Activated CD8-positive, alpha-beta memory T cell treated with anti-CD3 and anti-CD28 coated beads for 36 hours (primary cell): ENCODE data around the gene RDH13. TPM values are rescaled to one million over a fixed set of nuclear protein-coding genes. Genes with fewer than 3 reads are reported as not detected.
"Not testable (repeated sequence)": the region's sequence is repeated elsewhere in the genome, so short reads cannot be mapped to it uniquely, and the experiment has no call there.

Experiments used
- CTCF ChIA-PET: fragments of 350-600 bp; sonication (Branson Sonifier 250); formaldehyde crosslinking; loops from one replicate; lab custom pipeline; 2021; ENCODE audit warnings: antibody characterized with exemption; lab: Charles Lee
- POLR2A ChIA-PET: fragments of 350-600 bp; sonication (Branson Sonifier 250); formaldehyde crosslinking; loops from one replicate; lab custom pipeline; 2021; ENCODE audit warnings: antibody characterized with exemption; lab: Charles Lee
- total RNA-seq, 2 experiments: library from RNA; stranded (reverse); gene quantifications; one replicate each; pipeline ENCODE4 v1.2.3, GENCODE V29; 2021

The RDH13 gene
- total RNA-seq, 2 experiments from 2014 or later = 23.3 TPM

DNA sequence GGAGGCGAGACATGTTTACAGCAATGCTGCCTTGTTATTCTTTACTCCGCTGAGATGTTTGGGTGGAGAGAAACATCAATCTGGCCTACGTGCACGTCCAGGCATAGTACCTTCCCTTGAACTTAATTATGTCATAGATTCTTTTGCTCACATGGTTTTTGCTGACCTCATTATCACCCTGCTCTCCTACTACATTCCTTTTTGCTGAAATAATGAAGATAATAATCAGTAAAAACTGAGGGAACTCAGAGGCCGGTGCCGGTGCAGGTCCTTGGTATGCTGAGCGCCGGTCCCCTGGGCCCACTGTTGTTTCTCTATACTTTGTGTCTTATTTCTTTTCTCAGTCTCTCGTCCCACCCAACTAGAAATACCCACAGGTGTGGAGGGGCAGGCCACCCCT is 2.7 kb downstream of the RDH13 start:
- POLR2A ChIA-PET, CTCF ChIA-PET: not testable (repeated sequence)

- ChIA-PET POLR2A (no interaction called here), CTCF (no interaction called here)
Observed at GRCh38 chr19:55058781-55059610, 4.0 kb downstream of the RDH13 start.

DNA sequence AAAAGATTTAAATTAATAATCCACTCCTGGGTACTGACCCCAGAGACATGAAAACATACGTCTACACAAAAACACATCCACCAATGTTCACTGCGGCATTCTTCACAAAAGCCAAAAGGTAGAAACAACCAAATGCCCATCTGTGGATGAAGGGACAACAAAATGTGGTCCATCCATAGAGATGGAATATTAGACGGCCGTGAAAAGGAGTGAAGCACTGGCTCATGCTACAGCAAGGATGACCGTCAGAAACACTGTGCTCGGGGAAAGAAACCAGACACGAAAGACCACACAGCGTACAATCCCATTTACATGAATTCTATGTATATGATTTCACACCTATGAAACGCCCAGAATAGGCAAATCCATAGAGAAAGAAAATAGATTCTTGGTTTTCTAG is 6.1 kb downstream of the RDH13 start:
- ChIA-PET CTCF (no interaction called here), POLR2A (no interaction called here)

GRCh38 chr19:55053735-55054134 is 9.2 kb downstream of the RDH13 start:
- CTCF ChIA-PET = no interaction called here
- POLR2A ChIA-PET = no interaction called here

DNA sequence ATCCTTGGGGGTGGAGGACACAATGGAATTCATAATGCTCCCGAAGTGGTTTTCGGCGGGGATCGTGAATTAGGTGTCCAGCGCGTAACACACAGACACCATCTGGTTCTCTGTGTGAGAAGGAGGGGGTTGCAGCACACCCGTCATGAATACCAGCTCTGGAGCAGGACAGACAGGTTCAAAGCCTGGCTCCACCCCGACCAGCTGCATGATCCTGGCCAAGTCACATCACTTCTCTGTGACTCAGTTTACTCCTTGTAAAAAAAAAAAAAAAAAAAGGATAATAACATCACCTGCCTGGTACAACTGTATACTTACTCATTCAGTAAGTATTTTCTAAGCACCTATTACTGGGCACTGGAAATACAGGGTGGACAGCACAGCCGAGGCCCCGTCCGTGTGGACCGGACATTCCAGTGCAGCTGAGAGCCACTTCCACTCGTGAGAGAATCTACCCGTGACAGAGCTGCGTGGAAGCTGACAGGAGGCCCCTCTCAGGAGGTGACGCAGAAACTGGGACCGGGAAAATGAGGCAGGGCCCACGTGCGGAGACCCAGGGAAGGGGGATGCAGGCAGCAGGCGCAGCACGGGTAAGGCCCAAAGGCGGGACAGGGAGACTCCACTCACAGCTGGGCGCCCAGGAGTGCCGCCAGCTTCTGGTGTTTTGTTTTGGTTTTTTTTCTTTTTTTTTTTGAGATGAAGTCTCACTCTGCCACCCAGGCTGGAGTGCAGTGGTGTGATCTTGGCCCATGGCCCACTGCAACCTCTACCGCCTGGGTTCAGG is 12.0 kb downstream of the RDH13 start:
- ChIA-PET POLR2A (no interaction called here), CTCF (no interaction called here)

DNA sequence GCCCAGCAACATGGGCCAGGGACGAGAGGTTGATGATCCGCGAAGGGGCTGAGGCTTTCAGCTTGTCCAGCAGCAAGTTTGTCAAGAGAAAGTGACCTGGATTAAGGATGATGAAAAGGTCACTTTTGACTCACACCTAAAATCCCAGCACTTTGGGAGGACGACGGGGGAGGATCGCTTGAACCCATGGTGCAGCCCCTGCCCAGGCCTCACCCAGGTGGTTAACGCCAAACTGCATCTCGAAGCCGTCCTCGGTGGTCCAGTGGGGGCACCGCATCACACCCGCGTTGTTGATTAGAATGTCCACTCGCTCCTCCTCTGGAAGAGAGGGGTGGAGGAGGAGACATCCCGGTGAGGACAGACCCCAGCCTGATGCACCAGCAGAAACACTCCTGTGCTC is 14.5 kb downstream of the RDH13 start:
- ChIA-PET CTCF (no interaction called here), POLR2A (no interaction called here)

GRCh38 chr19:55047951-55048350 is 15.0 kb downstream of the RDH13 start:
- ChIA-PET CTCF (interaction anchor here (0.5 kb wide), 1 partner anchor 1165 kb away, joined by 3 read pairs; no protein-coding TSS in a partner anchor), POLR2A (no interaction called here)

DNA sequence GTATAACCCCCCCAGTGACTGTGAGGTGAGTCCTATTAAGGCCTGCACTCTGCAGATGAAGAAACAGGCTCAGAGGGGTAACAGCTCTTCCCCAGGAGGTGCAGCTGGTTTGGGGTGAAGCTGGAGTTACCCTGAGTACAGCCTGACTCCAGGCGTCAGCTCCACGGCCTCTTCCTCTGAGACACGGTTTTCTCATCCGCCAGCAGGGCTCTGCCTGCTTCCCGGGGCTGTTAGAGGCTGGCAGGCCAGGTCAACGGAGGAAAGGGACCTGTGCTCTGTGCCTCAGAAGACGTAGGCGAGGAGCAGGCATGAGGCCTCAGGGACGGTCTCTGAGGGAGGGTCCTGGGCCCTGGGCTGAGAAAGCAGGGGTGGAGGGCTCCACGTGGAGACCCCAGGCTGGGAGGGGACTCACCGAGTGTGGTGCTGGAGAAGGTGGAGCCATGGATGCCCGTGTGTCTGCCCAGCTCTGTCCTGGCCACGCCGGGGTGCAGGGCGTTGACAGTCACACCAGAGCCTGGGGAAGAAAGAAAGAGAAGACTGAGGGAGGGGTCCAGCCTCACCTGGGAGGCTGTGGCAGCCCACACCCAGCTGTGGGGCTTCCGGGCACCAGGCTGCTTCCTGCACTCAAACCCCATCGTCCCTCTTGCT is 15.8 kb downstream of the RDH13 start:
- POLR2A ChIA-PET = no interaction called here
- CTCF ChIA-PET = no interaction called here

GRCh38 chr19:55044771-55045716 is 17.9 kb downstream of the RDH13 start:
- POLR2A ChIA-PET = interaction anchor here (0.6 to 0.7 kb wide), 4 partner anchors 10 to 417 kb away, joined by 4 to 7 read pairs (median 5); no protein-coding TSS in a partner anchor

GRCh38 chr19:55044286-55044685 is 18.7 kb downstream of the RDH13 start:
- CTCF ChIA-PET = no interaction called here
- POLR2A ChIA-PET = no interaction called here

More at GRCh38 chr19:55044771-55045716, 17.9 kb downstream of the RDH13 start:
- CTCF ChIA-PET = no interaction called here

DNA sequence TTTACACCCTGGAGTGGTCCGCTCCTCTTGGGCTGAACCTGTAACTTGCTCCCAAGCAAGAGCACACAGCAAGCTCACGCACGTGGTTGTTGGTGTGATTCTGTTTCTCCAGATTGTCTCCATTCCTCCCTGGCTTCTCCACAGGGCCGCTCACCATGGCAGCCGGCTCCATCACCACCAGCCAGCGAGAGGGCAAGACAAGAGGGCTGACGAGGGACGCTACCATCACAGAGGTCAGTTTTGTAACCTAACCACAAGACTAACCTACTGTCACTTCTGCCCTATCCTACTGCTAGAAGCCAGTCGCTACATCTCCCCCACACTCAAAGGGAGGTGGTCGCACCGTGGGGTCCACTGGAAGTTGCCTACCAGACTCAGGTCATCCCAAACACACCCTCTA is 20.3 kb downstream of the RDH13 start:
- ChIA-PET POLR2A (no interaction called here), CTCF (no interaction called here)

DNA sequence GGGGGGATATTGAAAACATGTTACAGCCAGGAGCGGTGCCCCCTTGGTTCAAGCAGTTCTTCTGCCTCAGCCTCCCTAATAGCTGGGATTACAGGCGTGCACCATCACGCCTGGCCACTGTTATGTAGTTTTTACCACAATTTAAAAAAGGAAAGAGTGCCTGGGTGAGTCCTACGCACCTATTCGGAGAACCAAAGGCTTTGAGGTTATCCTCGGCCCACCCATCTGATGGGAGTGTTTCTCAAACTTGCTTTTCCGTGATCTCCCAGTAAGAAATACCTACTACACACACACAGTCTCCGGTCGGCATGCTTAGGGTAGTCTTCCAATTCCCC is 20.6 kb downstream of the RDH13 start:
- ChIA-PET CTCF (no interaction called here), POLR2A (interaction anchor here (0.6 kb wide), 1 partner anchor 10 kb away, joined by 6 read pairs; no protein-coding TSS in a partner anchor)

GRCh38 chr19:55041627-55042343 is 21.2 kb downstream of the RDH13 start:
- ChIA-PET CTCF (no interaction called here), POLR2A (interaction anchor here (0.6 kb wide), 1 partner anchor 10 kb away, joined by 6 read pairs; no protein-coding TSS in a partner anchor)

DNA sequence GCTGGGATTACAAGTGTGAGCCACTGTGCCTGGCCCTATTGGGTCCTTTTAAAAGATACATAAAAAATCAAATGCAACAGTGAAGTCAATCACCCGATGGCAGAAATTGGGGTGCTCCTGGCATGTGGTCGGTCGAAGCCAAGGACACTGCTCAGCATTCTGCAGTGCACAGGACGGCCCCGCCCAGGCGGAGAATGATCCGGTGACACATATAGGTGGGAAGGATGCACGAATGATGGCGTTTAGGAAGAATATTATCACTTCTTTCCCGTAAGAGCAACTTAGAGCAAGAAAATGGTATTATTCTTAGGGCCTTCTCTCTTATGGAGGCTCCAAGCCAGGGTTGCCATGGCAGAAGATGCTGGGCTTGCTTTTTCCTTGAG is 21.7 kb downstream of the RDH13 start:
- ChIA-PET CTCF (no interaction called here), POLR2A (no interaction called here)

DNA sequence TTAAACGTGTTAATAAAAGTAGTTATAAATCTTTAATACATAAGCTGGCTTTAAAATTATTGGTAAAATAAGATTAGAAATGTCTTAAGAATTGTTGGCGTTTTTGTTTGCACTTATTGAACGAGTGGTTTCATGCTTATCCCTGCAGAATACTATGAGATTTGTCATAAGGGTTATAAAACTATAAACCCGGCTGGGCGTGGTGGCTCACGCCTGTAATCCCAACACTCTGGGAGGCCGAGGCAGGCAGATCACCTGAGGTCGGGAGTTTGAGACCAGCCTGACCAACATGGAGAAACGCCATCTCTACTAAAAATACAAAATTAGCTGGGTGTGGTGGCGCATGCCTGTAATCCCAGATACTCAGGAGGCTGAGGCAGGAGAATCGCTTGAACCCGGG is 22.3 kb downstream of the RDH13 start:
- CTCF ChIA-PET = interaction anchor here (0.5 kb wide), 1 partner anchor 1016 kb away, joined by 3 read pairs; no protein-coding TSS in a partner anchor
- POLR2A ChIA-PET = interaction anchor here (0.6 kb wide), 1 partner anchor 22 kb away, joined by 4 read pairs; no protein-coding TSS in a partner anchor

DNA sequence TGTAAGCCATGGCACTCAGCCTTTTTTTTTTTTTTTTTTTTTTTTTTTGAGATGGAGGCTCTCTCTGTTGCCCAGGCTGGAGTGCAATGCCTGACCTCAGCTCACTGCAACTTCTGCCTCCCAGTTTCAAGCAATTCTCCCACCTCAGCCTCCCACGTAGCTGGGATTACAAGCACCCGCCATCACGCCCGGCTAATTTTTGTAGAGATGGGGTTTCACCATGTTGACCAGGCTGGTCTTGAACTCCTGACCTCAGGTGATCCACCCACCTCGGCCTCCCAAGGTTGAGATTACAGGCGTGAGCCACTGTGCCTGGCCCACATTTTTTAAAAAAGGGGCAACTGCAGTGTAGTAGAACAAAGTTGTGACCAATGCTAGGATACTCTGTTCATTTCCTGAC is 25.3 kb downstream of the RDH13 start:
- CTCF ChIA-PET, POLR2A ChIA-PET: not testable (repeated sequence)

DNA sequence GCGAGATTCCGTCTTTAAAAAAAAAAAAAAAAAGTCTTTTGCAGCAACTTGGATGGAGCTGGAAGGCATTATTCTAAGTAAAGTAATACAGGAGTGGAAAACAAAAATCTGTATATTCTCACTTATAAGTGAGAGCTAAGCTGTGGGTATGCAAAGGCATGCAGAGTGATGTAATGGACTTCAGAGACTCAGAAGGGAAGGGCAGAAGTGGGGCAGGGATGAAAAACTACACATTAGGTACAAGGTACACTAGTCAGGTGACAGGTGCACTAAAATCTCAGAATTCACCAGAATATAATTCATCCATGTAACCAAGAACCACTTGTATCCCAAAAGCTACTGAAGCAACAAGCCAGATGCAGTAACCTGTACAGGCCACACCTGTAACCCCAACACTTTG is 26.9 kb downstream of the RDH13 start:
- CTCF ChIA-PET = no interaction called here
- POLR2A ChIA-PET = interaction anchor here (0.6 kb wide), 1 partner anchor 550 kb away, joined by 5 read pairs; no protein-coding TSS in a partner anchor

GRCh38 chr19:55034751-55035150 is 28.2 kb downstream of the RDH13 start:
- CTCF ChIA-PET = interaction anchor here (0.6 kb wide), 1 partner anchor 1140 kb away, joined by 3 read pairs; no protein-coding TSS in a partner anchor
- POLR2A ChIA-PET = no interaction called here
